HEK293 (cell line): ENCODE data around the gene DLG2.
A peak's percentile ranks its signal among the peaks of the same experiment; 100 is the strongest.

Source experiments
- CTCF ChIA-PET: fragments of 350-600 bp; formaldehyde crosslinking; extraction: SDS; loops from one replicate; lab custom pipeline; 2021; ENCODE audit warnings: antibody characterized with exemption; lab: Yijun Ruan, JAX
- POLR2A ChIA-PET: fragments of 300-600 bp; formaldehyde crosslinking; extraction: SDS; loops from one replicate; lab custom pipeline; 2020; ENCODE audit warnings: antibody characterized with exemption, inconsistent platforms; lab: Yijun Ruan, JAX
- H3K27ac ChIP-seq: fragments of 200-500 bp; sonication (Bioruptor generic); 2 replicates; pipeline ENCODE4 v1.5.1; 2014; ENCODE audit warnings: low read depth, low read length, control low read depth, inconsistent platforms; ENCODE audit errors: extremely low read depth
- H3K36me3 ChIP-seq, 2 experiments: fragments of 200-500 bp in 1 of 2; sonication (Bioruptor generic) in 1 of 2; 1 replicate in 1 of 2; 2 replicates in 1 of 2; pipeline ENCODE4 v1.5.1; 2014 to 2017; ENCODE audit warnings: inconsistent platforms in 2 of 2, low read length in 2 of 2; ENCODE audit not compliant: control insufficient read depth in 2 of 2, insufficient read depth in 1 of 2
- H3K4me1 ChIP-seq: fragments of 200-500 bp; sonication (Bioruptor generic); 2 replicates; pipeline ENCODE4 v1.5.1; 2014; ENCODE audit warnings: mild to moderate bottlenecking, low read length, inconsistent platforms; ENCODE audit not compliant: control insufficient read depth, insufficient read depth
- H3K4me3 ChIP-seq: 2 replicates; pipeline ENCODE4 v1.5.1; 2011; ENCODE audit warnings: low read depth, mild to moderate bottlenecking, control low read depth, low read length, moderate library complexity
- H3K9me3 ChIP-seq: fragments of 200-500 bp; sonication (Bioruptor generic); 2 replicates; pipeline ENCODE4 v1.5.1; 2014; ENCODE audit warnings: low read depth, low read length, inconsistent platforms; ENCODE audit not compliant: control insufficient read depth, insufficient read depth
- KLF7 ChIP-seq: fragments of 450-650 bp; formaldehyde crosslinking; IDR thresholded peaks from 2 replicates; pipeline ENCODE4 v1.5.1; 2016; ENCODE audit warnings: missing biosample characterization, missing genetic modification characterization, borderline replicate concordance
- SALL2 ChIP-seq: fragments of 450-650 bp; formaldehyde crosslinking; IDR thresholded peaks from 2 replicates; pipeline ENCODE4 v1.5.0; 2017; ENCODE audit warnings: missing biosample characterization, mild to moderate bottlenecking, missing genetic modification characterization, borderline replicate concordance
- ZBTB7A ChIP-seq: fragments of 450-650 bp; formaldehyde crosslinking; IDR thresholded peaks from 2 replicates; pipeline ENCODE4 v1.5.1; 2016; ENCODE audit warnings: low read depth, missing biosample characterization, missing genetic modification characterization
- ZNF223 ChIP-seq: fragments of 450-650 bp; formaldehyde crosslinking; IDR thresholded peaks from 2 replicates; pipeline ENCODE4 v1.5.1; 2016; ENCODE audit warnings: missing biosample characterization, missing genetic modification characterization
- ZNF560 ChIP-seq: fragments of 450-650 bp; formaldehyde crosslinking; IDR thresholded peaks from 2 replicates; pipeline ENCODE4 v1.5.1; 2017; ENCODE audit warnings: missing biosample characterization, missing genetic modification characterization, borderline replicate concordance
- ZNF654 ChIP-seq: fragments of 450-650 bp; formaldehyde crosslinking; IDR thresholded peaks from 2 replicates; pipeline ENCODE4 v1.5.1; 2016; ENCODE audit warnings: low read depth, missing biosample characterization, missing genetic modification characterization
- ZNF670 ChIP-seq: fragments of 450-650 bp; formaldehyde crosslinking; IDR thresholded peaks from 2 replicates; pipeline ENCODE4 v1.5.1; 2016; ENCODE audit warnings: missing biosample characterization, missing genetic modification characterization, low read depth
- TF ChIP-seq, protein P1 (sequence below): fragments of 450-650 bp; formaldehyde crosslinking; IDR thresholded peaks from 2 replicates; pipeline ENCODE4 v1.5.1; 2017; ENCODE audit warnings: missing biosample characterization, missing genetic modification characterization
- TF ChIP-seq, protein P2 (sequence below): fragments of 450-650 bp; formaldehyde crosslinking; IDR thresholded peaks from 2 replicates; pipeline ENCODE4 v1.5.1; 2016; ENCODE audit warnings: missing biosample characterization, missing genetic modification characterization, low read depth
- TF ChIP-seq, protein P3 (sequence below): fragments of 450-650 bp; formaldehyde crosslinking; IDR thresholded peaks from 2 replicates; pipeline ENCODE4 v1.5.1; 2016; ENCODE audit warnings: missing biosample characterization, missing genetic modification characterization
- TF ChIP-seq, protein P4 (sequence below): fragments of 450-650 bp; formaldehyde crosslinking; IDR thresholded peaks from 2 replicates; pipeline ENCODE4 v1.5.1; 2016; ENCODE audit warnings: missing biosample characterization, missing genetic modification characterization

Gene DLG2

DNA sequence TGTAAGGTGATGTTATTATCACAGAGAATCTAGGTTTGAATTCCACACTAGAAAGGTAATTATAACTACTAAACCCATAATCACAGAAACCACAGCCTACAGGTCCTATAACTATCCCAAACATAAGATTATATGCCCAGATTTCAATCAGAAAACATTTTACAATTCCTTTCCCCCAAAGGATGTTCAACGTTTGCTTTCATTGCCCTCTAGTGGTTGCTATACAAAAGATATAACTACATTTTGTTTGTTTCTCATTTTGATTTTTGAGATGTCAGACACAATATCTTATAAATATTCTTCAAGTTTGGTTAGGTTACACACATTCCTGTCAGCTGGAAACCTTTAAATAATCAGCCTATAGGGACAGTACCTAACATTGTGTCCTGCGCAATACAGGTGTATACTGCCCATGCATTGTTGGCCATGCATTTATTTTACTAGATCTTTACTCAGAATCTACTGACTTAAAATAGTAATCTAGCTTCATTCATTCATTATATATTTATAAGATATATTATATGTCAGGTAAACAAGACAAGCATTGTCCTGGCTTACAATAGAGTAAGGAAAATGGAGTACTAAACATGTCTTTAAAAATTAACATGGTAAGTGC, 1810.5 kb downstream of the DLG2 start:
- POLR2A ChIA-PET, result interaction anchor here (1.0 kb wide), 1 partner anchor 531 kb away, joined by 3 read pairs; the partner anchor contains the start of gene CCDC90B
- no peak overlapping the region for H3K27ac ChIP-seq

DNA sequence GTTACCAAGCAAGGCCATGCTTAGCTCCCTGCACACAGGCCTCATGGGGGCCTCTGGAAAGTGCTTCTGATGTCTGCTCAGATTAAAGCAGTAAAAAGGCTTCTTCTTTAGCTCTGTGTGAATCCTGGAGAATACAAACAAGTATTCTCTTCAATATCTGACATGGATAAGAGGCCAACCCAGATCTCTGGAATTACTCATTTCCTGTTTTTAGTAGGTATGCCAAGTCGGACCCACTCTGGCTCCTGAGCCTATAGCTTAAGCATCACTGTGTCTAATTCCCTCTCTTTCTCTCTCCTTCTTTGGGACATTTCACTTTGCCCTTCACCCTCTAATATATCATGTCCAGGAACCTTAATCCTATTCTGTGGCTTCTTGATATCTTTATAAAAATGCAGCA, 1811.4 kb downstream of the DLG2 start:
- no peak for TF ChIP-seq KLF7 (tag by site-specific recombination)
- no peak for TF ChIP-seq ZNF223 (tag by site-specific recombination)
- TF ChIP-seq, protein P1, sequence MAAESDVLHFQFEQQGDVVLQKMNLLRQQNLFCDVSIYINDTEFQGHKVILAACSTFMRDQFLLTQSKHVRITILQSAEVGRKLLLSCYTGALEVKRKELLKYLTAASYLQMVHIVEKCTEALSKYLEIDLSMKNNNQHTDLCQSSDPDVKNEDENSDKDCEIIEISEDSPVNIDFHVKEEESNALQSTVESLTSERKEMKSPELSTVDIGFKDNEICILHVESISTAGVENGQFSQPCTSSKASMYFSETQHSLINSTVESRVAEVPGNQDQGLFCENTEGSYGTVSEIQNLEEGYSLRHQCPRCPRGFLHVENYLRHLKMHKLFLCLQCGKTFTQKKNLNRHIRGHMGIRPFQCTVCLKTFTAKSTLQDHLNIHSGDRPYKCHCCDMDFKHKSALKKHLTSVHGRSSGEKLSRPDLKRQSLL, result no peak
- TF ChIP-seq, protein P2, sequence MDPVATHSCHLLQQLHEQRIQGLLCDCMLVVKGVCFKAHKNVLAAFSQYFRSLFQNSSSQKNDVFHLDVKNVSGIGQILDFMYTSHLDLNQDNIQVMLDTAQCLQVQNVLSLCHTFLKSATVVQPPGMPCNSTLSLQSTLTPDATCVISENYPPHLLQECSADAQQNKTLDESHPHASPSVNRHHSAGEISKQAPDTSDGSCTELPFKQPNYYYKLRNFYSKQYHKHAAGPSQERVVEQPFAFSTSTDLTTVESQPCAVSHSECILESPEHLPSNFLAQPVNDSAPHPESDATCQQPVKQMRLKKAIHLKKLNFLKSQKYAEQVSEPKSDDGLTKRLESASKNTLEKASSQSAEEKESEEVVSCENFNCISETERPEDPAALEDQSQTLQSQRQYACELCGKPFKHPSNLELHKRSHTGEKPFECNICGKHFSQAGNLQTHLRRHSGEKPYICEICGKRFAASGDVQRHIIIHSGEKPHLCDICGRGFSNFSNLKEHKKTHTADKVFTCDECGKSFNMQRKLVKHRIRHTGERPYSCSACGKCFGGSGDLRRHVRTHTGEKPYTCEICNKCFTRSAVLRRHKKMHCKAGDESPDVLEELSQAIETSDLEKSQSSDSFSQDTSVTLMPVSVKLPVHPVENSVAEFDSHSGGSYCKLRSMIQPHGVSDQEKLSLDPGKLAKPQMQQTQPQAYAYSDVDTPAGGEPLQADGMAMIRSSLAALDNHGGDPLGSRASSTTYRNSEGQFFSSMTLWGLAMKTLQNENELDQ, result no peak
- Histone ChIP-seq H3K27ac (no peak overlapping the region), H3K9me3 (no peaks in the 10 kb centered on the region), H3K4me1 (no peaks in the 10 kb centered on the region), H3K4me3 (no peak overlapping the region), H3K36me3 (no peaks in the 10 kb centered on the region)
- CTCF ChIA-PET, result interaction anchor here (0.5 to 4.3 kb wide), 21 partner anchors 10 to 1099 kb away, joined by 3 to 26 read pairs (median 4); no protein-coding TSS in a partner anchor
- POLR2A ChIA-PET, result interaction anchor here (0.6 kb wide), 1 partner anchor 599 kb away, joined by 5 read pairs; no protein-coding TSS in a partner anchor

More for the DNA sequence above, 1810.5 kb downstream of the DLG2 start:
- no peaks in the 10 kb centered on the region for H3K4me1 ChIP-seq
- CTCF ChIA-PET, result interaction anchor here (0.6 to 4.3 kb wide), 23 partner anchors 10 to 1795 kb away, joined by 3 to 26 read pairs (median 4); no protein-coding TSS in a partner anchor
- H3K36me3 ChIP-seq, result no peaks in the 10 kb centered on the region
- no peaks in the 10 kb centered on the region for H3K9me3 ChIP-seq
- no peak for TF ChIP-seq ZBTB7A (tag by site-specific recombination)
- TF ChIP-seq, protein P3, sequence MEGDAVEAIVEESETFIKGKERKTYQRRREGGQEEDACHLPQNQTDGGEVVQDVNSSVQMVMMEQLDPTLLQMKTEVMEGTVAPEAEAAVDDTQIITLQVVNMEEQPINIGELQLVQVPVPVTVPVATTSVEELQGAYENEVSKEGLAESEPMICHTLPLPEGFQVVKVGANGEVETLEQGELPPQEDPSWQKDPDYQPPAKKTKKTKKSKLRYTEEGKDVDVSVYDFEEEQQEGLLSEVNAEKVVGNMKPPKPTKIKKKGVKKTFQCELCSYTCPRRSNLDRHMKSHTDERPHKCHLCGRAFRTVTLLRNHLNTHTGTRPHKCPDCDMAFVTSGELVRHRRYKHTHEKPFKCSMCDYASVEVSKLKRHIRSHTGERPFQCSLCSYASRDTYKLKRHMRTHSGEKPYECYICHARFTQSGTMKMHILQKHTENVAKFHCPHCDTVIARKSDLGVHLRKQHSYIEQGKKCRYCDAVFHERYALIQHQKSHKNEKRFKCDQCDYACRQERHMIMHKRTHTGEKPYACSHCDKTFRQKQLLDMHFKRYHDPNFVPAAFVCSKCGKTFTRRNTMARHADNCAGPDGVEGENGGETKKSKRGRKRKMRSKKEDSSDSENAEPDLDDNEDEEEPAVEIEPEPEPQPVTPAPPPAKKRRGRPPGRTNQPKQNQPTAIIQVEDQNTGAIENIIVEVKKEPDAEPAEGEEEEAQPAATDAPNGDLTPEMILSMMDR, result 0 out of 2 replicates have a peak, but pooled peaks have one; percentile 18
- TF ChIP-seq ZNF654 (tag by site-specific recombination), result peak; percentile 63
- no peak overlapping the region for H3K4me3 ChIP-seq

DNA sequence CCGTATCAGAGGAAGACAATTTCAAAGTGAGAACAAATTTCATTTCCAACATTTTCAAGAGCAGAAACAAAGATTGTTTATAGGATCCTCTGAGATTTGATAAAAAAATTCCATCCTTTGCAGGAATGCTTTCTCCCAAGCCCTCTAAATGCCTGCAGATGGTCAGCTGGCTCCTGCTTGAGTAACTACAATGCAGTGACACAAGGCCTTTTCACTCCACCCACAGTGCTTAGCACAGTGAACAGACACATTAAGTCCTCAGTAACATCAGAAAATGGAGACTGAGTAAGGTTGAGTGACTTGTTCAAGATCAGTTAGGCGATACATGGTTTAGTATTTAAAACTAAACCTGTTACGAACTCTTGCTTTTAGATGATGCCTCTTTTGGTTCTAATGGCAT, 1813.8 kb downstream of the DLG2 start:
- Histone ChIP-seq H3K4me3 (no peak overlapping the region), H3K4me1 (no peaks in the 10 kb centered on the region)
- POLR2A ChIA-PET, result no interaction called here
- TF ChIP-seq, protein P4, sequence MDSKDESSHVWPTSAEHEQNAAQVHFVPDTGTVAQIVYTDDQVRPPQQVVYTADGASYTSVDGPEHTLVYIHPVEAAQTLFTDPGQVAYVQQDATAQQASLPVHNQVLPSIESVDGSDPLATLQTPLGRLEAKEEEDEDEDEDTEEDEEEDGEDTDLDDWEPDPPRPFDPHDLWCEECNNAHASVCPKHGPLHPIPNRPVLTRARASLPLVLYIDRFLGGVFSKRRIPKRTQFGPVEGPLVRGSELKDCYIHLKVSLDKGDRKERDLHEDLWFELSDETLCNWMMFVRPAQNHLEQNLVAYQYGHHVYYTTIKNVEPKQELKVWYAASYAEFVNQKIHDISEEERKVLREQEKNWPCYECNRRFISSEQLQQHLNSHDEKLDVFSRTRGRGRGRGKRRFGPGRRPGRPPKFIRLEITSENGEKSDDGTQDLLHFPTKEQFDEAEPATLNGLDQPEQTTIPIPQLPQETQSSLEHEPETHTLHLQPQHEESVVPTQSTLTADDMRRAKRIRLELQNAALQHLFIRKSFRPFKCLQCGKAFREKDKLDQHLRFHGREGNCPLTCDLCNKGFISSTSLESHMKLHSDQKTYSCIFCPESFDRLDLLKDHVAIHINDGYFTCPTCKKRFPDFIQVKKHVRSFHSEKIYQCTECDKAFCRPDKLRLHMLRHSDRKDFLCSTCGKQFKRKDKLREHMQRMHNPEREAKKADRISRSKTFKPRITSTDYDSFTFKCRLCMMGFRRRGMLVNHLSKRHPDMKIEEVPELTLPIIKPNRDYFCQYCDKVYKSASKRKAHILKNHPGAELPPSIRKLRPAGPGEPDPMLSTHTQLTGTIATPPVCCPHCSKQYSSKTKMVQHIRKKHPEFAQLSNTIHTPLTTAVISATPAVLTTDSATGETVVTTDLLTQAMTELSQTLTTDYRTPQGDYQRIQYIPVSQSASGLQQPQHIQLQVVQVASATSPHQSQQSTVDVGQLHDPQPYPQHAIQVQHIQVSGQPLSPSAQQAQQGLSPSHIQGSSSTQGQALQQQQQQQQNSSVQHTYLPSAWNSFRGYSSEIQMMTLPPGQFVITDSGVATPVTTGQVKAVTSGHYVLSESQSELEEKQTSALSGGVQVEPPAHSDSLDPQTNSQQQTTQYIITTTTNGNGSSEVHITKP (tag by site-specific recombination), result no peak
- TF ChIP-seq SALL2 (tag by site-specific recombination) (no peak), ZNF670 (tag by site-specific recombination) (no peak), ZNF560 (tag by site-specific recombination) (no peak)
- TF ChIP-seq, all 188 proteins: peak for 0
- Histone ChIP-seq H3K9me3 (no peaks in the 10 kb centered on the region), H3K27ac (no peak overlapping the region), H3K36me3 (no peaks in the 10 kb centered on the region)
- CTCF ChIA-PET, result interaction anchor here (0.6 kb wide), 1 partner anchor 1038 kb away, joined by 3 read pairs; no protein-coding TSS in a partner anchor
